GM12875 (cell line): ENCODE data around the gene INPP5A.

Source experiments
- H3K4me3 ChIP-seq: one replicate; pipeline ENCODE4 v1.5.1; 2011; ENCODE audit warnings: low read depth, low read length, control low read depth
- TF ChIP-seq, protein P1 (sequence below): IDR thresholded peaks from 2 replicates; pipeline ENCODE4 v1.5.1; 2011; ENCODE audit warnings: low read depth, mild to moderate bottlenecking, control low read depth, inconsistent platforms, low read length, moderate library complexity, borderline replicate concordance; ENCODE audit not compliant: insufficient read depth

INPP5A gene

DNA sequence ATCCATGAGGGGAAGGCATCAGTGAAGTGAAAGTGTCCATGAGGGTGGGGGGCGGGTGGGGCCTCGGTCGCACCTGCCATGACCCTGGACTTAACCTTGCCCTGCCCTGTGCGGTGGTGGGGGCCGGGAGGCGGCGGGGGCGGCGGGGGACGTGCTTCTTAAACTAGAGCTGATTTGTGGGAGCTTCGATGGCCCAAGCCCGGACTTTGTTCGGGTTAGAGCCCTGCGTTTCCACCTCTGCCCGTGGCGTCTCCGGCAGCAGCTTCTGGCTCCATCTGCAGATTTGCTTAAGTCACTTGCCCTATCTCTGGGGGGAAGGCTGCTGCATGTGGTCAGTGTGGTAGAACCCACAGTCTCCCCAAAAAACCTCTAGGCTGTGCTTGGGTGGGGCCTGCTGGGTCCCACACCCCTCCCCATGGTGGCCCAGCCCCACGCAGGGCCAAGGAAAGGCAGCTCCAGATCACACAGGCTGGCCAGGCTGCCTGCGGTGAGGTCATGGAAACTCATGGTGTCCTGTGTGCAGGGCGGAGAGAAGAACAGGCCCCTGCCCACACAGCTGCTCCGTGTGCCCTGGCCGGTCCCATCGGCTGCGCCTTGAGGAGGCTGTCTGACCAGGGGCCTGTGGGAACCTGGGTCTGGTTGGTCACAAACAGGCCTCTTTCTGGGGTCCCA is 93.2 kb downstream of the INPP5A start:
- no peak overlapping the region for H3K4me3 ChIP-seq
- TF ChIP-seq, protein P1, sequence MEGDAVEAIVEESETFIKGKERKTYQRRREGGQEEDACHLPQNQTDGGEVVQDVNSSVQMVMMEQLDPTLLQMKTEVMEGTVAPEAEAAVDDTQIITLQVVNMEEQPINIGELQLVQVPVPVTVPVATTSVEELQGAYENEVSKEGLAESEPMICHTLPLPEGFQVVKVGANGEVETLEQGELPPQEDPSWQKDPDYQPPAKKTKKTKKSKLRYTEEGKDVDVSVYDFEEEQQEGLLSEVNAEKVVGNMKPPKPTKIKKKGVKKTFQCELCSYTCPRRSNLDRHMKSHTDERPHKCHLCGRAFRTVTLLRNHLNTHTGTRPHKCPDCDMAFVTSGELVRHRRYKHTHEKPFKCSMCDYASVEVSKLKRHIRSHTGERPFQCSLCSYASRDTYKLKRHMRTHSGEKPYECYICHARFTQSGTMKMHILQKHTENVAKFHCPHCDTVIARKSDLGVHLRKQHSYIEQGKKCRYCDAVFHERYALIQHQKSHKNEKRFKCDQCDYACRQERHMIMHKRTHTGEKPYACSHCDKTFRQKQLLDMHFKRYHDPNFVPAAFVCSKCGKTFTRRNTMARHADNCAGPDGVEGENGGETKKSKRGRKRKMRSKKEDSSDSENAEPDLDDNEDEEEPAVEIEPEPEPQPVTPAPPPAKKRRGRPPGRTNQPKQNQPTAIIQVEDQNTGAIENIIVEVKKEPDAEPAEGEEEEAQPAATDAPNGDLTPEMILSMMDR: no peak

DNA sequence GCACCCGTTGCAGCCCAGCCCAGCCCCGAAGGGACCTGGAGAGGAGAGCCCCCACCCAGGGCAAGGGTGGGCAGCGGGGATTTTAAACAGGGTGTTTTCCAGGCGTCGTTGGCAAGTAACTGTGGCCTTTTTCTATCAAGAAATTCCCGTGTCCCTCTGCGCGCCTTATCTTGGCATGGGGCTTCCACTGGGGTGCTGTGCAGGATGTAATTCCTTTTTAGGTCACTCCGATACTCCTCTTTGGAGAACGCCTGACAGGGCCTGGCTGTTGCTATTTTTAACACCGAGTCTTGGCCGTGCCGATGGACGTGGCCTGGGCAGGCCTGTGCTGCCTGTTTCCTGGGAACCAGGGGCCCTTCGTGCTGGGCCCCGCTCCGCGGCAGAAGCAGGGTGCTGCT is 93.8 kb downstream of the INPP5A start:
- TF ChIP-seq, protein P1: no peak
- H3K4me3 ChIP-seq: no peak overlapping the region

DNA sequence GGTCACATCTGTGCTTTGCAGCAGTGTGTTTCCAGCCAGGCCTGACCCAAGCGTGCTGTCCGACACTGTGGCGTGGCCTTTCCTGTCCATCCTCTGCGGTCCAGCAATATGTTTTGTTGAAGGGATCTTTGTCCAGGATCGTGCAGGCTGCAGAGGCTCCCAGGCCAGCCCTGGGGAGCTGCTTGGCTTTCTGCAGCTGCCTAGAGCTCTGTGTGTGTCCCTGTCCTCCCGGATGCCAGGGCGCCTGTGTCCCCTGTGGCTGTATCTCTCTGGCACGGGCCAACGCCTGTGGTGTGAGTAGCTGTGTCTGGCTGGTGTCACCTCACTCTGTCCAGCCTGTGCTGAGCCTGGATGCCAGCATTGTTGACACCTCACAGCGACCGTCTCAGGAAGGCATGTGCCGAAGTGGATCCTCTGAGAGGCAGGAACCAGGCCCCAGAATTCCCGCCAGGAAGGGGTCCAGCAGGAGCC is 94.5 kb downstream of the INPP5A start:
- TF ChIP-seq, protein P1: no peak

DNA sequence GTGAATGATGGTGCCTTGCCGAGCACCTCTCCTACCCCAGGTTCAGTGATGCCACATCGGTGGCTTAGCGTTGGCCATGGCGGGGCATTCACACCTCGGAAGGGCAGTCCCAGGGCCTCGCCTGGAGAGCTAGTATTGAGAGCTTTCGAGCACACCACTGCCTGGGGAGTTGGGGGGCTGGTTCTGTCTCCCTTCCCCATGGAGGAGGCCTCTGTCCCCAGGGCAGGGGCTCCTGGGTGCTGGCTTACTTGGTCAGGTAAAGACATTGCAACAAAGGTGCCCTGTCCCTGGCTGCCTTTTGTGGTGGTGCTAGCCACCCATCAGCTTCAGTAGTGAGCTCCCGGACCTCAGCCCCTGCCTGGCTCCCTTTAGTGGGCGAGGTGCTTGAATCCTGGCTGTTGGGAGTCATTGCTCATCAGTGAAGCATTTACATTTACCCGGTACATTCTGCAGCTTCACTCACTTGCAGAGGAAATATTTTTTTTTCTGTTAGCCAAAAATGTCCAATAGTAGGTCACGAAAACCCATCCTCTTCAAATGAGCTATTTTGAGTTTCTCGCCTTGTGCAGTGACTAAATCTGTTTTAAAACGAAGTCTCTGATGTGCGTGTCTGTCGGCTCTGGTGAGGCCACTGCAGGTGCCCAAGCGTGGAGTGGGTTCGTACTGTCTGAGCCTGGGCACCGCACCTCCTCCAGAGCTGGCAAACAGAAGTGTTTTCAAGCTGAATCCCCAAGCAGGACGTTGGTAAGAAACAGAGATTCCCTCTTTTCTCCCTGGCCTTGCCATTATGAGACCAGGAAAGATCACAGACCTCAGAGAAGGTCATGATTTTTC is 95.5 kb downstream of the INPP5A start:
- H3K4me3 ChIP-seq: no peak overlapping the region
- TF ChIP-seq, protein P1: no peak

More for the DNA sequence above, 94.5 kb downstream of the INPP5A start:
- H3K4me3 ChIP-seq: no peak overlapping the region

- no peak overlapping the region for H3K4me3 ChIP-seq
- TF ChIP-seq, protein P1: 0 out of 2 replicates have a peak, but pooled peaks have one; percentile 14
Measured at GRCh38 chr10:132634241-132634946, 96.8 kb downstream of the INPP5A start.

- TF ChIP-seq, protein P1: no peak
Measured at GRCh38 chr10:132634947-132635271, 97.3 kb downstream of the INPP5A start.

More at GRCh38 chr10:132634947-132635271, 97.3 kb downstream of the INPP5A start:
- H3K4me3 ChIP-seq: no peak overlapping the region
